Stimulated activated naive CD8-positive, alpha-beta T cell treated with anti-CD3 and anti-CD28 coated beads, Interleukin-15, amount 100 ng/mL, for 72 hours (primary cell): Measurements from ENCODE around the gene ZNF341.

ENCODE experiments used
- ATAC-seq: fragments of 150-1000 bp; cut with Tn5 transposase; 2 replicates; pipeline ENCODE4 v1.10.0; 2021; ENCODE audit warnings: mild to moderate bottlenecking, moderate library complexity
- DNase-seq, 2 donors: peaks; one replicate each; pipeline ENCODE4 v3.0.0; 2021 to 2022
- H3K27ac Mint-ChIP-seq, 2 donors: one replicate each; pipeline ENCODE4 v1.8.0; 2022; ENCODE audit warnings: mild to moderate bottlenecking in 2 of 2, mixed read lengths in 2 of 2, moderate library complexity in 2 of 2
- H3K27me3 Mint-ChIP-seq: one replicate; pipeline ENCODE4 v1.8.0; 2022; ENCODE audit warnings: mixed read lengths
- H3K4me1 Mint-ChIP-seq: one replicate; pipeline ENCODE4 v1.8.0; 2022; ENCODE audit warnings: mild to moderate bottlenecking, mixed read lengths
- H3K4me3 Mint-ChIP-seq, 2 donors: one replicate each; pipeline ENCODE4 v1.8.0; 2022; ENCODE audit warnings: mild to moderate bottlenecking in 2 of 2, mixed read lengths in 2 of 2, moderate library complexity in 1 of 2
- H3K9me3 Mint-ChIP-seq, 2 donors: one replicate each; pipeline ENCODE4 v1.8.0; 2022; ENCODE audit warnings: mixed read lengths in 2 of 2

Gene ZNF341

GRCh38 chr20:33812152-33812849 is 80.5 kb downstream of the ZNF341 start:
- DNase-seq = peak in 1 of 2 donors; percentile 48
- Mint-ChIP-seq H3K9me3 (no peaks in the 10 kb centered on the region), H3K27ac (peak overlapping the region; percentile 96 to 99), H3K4me1 (peaks cover 44% of the 10 kb centered on the region), H3K4me3 (peak overlapping the region; percentile 97), H3K27me3 (no peaks in the 10 kb centered on the region)
- ATAC-seq = no peak

- DNase-seq (no peak), ATAC-seq (no peak)
- Mint-ChIP-seq H3K27me3 (no peaks in the 10 kb centered on the region), H3K4me3 (peak overlapping the region; percentile 97), H3K9me3 (no peaks in the 10 kb centered on the region), H3K27ac (peak overlapping the region; percentile 87 to 96), H3K4me1 (peaks cover 51% of the 10 kb centered on the region)
Observed at GRCh38 chr20:33812908-33813462, 81.2 kb downstream of the ZNF341 start.

GRCh38 chr20:33814238-33814712 is 82.5 kb downstream of the ZNF341 start:
- H3K4me3 Mint-ChIP-seq = peak overlapping the region; percentile 97
- no peak for ATAC-seq
- H3K27ac Mint-ChIP-seq = peak overlapping the region in 1 of 2 donors; percentile 3
- H3K27me3 Mint-ChIP-seq = no peaks in the 10 kb centered on the region
- no peak for DNase-seq
- peaks cover 63% of the 10 kb centered on the region for H3K4me1 Mint-ChIP-seq
- H3K9me3 Mint-ChIP-seq = no peaks in the 10 kb centered on the region

GRCh38 chr20:33815671-33816070 is 83.9 kb downstream of the ZNF341 start:
- no peak overlapping the region for H3K27ac Mint-ChIP-seq
- no peaks in the 10 kb centered on the region for H3K9me3 Mint-ChIP-seq
- ATAC-seq (no peak), DNase-seq (no peak)
- H3K4me1 Mint-ChIP-seq = peaks cover 75% of the 10 kb centered on the region
- no peaks in the 10 kb centered on the region for H3K27me3 Mint-ChIP-seq
- H3K4me3 Mint-ChIP-seq = no peak overlapping the region

GRCh38 chr20:33816191-33816590 is 84.4 kb downstream of the ZNF341 start:
- Mint-ChIP-seq H3K27ac (peak overlapping the region in 1 of 2 donors; percentile 66), H3K27me3 (no peaks in the 10 kb centered on the region), H3K4me3 (no peak overlapping the region), H3K9me3 (no peaks in the 10 kb centered on the region), H3K4me1 (peaks cover 77% of the 10 kb centered on the region)
- DNase-seq = no peak
- no peak for ATAC-seq

GRCh38 chr20:33817411-33817810 is 85.6 kb downstream of the ZNF341 start:
- Mint-ChIP-seq H3K4me1 (peaks cover 78% of the 10 kb centered on the region), H3K27ac (no peak overlapping the region), H3K9me3 (no peaks in the 10 kb centered on the region), H3K4me3 (no peak overlapping the region), H3K27me3 (no peaks in the 10 kb centered on the region)
- ATAC-seq = no peak
- no peak for DNase-seq

GRCh38 chr20:33819456-33819855 is 87.7 kb downstream of the ZNF341 start:
- no peak for DNase-seq
- Mint-ChIP-seq H3K4me1 (peaks cover 69% of the 10 kb centered on the region), H3K4me3 (no peak overlapping the region), H3K27ac (peak overlapping the region in 1 of 2 donors; percentile 37), H3K27me3 (no peaks in the 10 kb centered on the region), H3K9me3 (no peaks in the 10 kb centered on the region)
- no peak for ATAC-seq

- DNase-seq = no peak
- peaks cover 70% of the 10 kb centered on the region for H3K4me1 Mint-ChIP-seq
- H3K27me3 Mint-ChIP-seq = no peaks in the 10 kb centered on the region
- no peak overlapping the region for H3K4me3 Mint-ChIP-seq
- peak overlapping the region in 1 of 2 donors; percentile 44 for H3K27ac Mint-ChIP-seq
- no peaks in the 10 kb centered on the region for H3K9me3 Mint-ChIP-seq
- ATAC-seq = no peak
Observed at GRCh38 chr20:33820362-33820761, 88.6 kb downstream of the ZNF341 start.

GRCh38 chr20:33821270-33821836 is 89.6 kb downstream of the ZNF341 start:
- H3K4me1 Mint-ChIP-seq = peaks cover 72% of the 10 kb centered on the region

GRCh38 chr20:33822423-33822822 is 90.6 kb downstream of the ZNF341 start:
- ATAC-seq = no peak
- Mint-ChIP-seq H3K9me3 (no peaks in the 10 kb centered on the region), H3K4me1 (peaks cover 75% of the 10 kb centered on the region), H3K4me3 (no peak overlapping the region), H3K27ac (no peak overlapping the region), H3K27me3 (no peaks in the 10 kb centered on the region)
- DNase-seq = no peak

More at GRCh38 chr20:33821270-33821836, 89.6 kb downstream of the ZNF341 start:
- no peaks in the 10 kb centered on the region for H3K9me3 Mint-ChIP-seq
- no peak overlapping the region for H3K27ac Mint-ChIP-seq
- no peak overlapping the region for H3K4me3 Mint-ChIP-seq
- H3K27me3 Mint-ChIP-seq = no peaks in the 10 kb centered on the region
- no peak for ATAC-seq
- DNase-seq = no peak

GRCh38 chr20:33822991-33823390 is 91.2 kb downstream of the ZNF341 start:
- Mint-ChIP-seq H3K27me3 (no peaks in the 10 kb centered on the region), H3K4me1 (peaks cover 75% of the 10 kb centered on the region), H3K27ac (no peak overlapping the region), H3K9me3 (no peaks in the 10 kb centered on the region), H3K4me3 (no peak overlapping the region)
- no peak for ATAC-seq
- DNase-seq = no peak

GRCh38 chr20:33824852-33825251 is 93.1 kb downstream of the ZNF341 start:
- no peaks in the 10 kb centered on the region for H3K9me3 Mint-ChIP-seq
- no peaks in the 10 kb centered on the region for H3K27me3 Mint-ChIP-seq
- peaks cover 75% of the 10 kb centered on the region for H3K4me1 Mint-ChIP-seq
- DNase-seq (no peak), ATAC-seq (no peak)
- H3K4me3 Mint-ChIP-seq = no peak overlapping the region
- H3K27ac Mint-ChIP-seq = no peak overlapping the region

GRCh38 chr20:33825340-33826269 is 93.8 kb downstream of the ZNF341 start:
- ATAC-seq = no peak
- Mint-ChIP-seq H3K4me3 (no peak overlapping the region), H3K4me1 (peaks cover 77% of the 10 kb centered on the region)

GRCh38 chr20:33826270-33826897 is 94.6 kb downstream of the ZNF341 start:
- ATAC-seq (no peak), DNase-seq (no peak)
- Mint-ChIP-seq H3K27ac (peak overlapping the region in 1 of 2 donors; percentile 75), H3K27me3 (no peaks in the 10 kb centered on the region), H3K4me3 (no peak overlapping the region), H3K4me1 (peaks cover 75% of the 10 kb centered on the region), H3K9me3 (no peaks in the 10 kb centered on the region)

More at GRCh38 chr20:33825340-33826269, 93.8 kb downstream of the ZNF341 start:
- Mint-ChIP-seq H3K27ac (peak overlapping the region in 1 of 2 donors; percentile 75), H3K9me3 (no peaks in the 10 kb centered on the region), H3K27me3 (no peaks in the 10 kb centered on the region)
- no peak for DNase-seq

GRCh38 chr20:33827109-33827508 is 95.3 kb downstream of the ZNF341 start:
- peaks cover 75% of the 10 kb centered on the region for H3K4me1 Mint-ChIP-seq
- no peak overlapping the region for H3K27ac Mint-ChIP-seq
- H3K27me3 Mint-ChIP-seq = no peaks in the 10 kb centered on the region
- DNase-seq = no peak
- no peaks in the 10 kb centered on the region for H3K9me3 Mint-ChIP-seq
- no peak overlapping the region for H3K4me3 Mint-ChIP-seq
- ATAC-seq = no peak
